Sigmoid colon (tissue), 3 donors: ENCODE results near the gene ST7L.

ENCODE experiments used
- POLR2A ChIP-seq, 2 donors: fragments of 450-650 bp; IDR thresholded peaks; one replicate each; pipeline ENCODE4 v1.6.1; 2016; ENCODE audit warnings: antibody characterized with exemption in 2 of 2, mild to moderate bottlenecking in 2 of 2, moderate library complexity in 2 of 2
- TF ChIP-seq, protein P1 (sequence below), 4 experiments: fragments of 450-650 bp in 3 of 4; fragments of 200-600 bp in 1 of 4; IDR thresholded peaks; one replicate each; pipeline ENCODE4 v1.5.1; 2016 to 2019; ENCODE audit warnings: antibody characterized with exemption in 4 of 4, mild to moderate bottlenecking in 3 of 4, moderate library complexity in 2 of 4

DNA sequence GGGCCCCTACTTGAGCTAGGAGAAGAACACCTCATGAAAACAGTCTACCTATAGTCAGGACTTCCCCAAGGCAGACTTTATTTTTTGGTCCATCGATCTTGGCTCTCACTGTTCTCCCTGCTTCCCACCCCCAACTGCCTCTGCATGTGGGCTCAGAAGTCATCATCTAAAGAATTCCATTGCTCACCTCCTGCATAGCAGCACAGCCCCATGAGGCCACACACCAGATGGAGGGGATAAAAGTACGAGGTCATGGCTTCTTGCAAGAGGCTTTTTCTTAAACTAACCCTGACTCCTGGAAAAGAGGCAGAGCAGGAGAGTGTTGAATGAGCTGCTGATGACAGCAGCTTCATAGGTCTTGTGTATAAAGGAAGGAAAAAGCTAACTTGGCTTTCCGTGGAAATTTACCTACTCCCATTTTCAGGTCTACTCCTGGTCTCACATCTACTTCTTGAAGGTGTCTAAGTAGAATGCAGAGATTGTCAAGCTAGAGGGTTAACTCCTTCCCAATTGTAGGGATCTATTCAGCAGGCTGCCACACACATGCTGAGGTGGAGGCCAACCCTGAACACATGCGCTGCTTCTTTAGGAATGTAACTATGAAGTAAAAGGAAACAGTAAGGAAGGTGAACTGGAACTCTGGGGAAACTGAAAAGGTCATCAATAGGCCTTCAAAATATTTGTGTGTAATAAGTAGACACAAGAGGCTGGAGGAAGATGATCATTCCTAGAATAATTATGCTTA lies 91.5 kb downstream of the ST7L start:
- no peak for TF ChIP-seq POLR2A (IDR thresholded peaks at IDR 0.05)
- TF ChIP-seq, protein P1, sequence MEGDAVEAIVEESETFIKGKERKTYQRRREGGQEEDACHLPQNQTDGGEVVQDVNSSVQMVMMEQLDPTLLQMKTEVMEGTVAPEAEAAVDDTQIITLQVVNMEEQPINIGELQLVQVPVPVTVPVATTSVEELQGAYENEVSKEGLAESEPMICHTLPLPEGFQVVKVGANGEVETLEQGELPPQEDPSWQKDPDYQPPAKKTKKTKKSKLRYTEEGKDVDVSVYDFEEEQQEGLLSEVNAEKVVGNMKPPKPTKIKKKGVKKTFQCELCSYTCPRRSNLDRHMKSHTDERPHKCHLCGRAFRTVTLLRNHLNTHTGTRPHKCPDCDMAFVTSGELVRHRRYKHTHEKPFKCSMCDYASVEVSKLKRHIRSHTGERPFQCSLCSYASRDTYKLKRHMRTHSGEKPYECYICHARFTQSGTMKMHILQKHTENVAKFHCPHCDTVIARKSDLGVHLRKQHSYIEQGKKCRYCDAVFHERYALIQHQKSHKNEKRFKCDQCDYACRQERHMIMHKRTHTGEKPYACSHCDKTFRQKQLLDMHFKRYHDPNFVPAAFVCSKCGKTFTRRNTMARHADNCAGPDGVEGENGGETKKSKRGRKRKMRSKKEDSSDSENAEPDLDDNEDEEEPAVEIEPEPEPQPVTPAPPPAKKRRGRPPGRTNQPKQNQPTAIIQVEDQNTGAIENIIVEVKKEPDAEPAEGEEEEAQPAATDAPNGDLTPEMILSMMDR (IDR thresholded peaks at IDR 0.05), result no peak
